SK-N-SH (cell line): ENCODE measurements around the gene NDUFV2.

ENCODE experiments used
- GABPA ChIP-seq: IDR thresholded peaks from 2 replicates; pipeline ENCODE4 v1.4.0; 2012; ENCODE audit warnings: low read depth, mild to moderate bottlenecking
- RFX5 ChIP-seq: IDR thresholded peaks from 2 replicates; pipeline ENCODE4 v1.6.1; 2012; ENCODE audit warnings: mild to moderate bottlenecking, improper control_type of control experiment, low read length
- TF ChIP-seq, protein P1 (sequence below): fragments of 200-600 bp; sonication (generic); IDR thresholded peaks from 2 replicates; pipeline ENCODE4 v1.6.1; 2017; ENCODE audit warnings: antibody characterized with exemption, mild to moderate bottlenecking, moderate library complexity

DNA sequence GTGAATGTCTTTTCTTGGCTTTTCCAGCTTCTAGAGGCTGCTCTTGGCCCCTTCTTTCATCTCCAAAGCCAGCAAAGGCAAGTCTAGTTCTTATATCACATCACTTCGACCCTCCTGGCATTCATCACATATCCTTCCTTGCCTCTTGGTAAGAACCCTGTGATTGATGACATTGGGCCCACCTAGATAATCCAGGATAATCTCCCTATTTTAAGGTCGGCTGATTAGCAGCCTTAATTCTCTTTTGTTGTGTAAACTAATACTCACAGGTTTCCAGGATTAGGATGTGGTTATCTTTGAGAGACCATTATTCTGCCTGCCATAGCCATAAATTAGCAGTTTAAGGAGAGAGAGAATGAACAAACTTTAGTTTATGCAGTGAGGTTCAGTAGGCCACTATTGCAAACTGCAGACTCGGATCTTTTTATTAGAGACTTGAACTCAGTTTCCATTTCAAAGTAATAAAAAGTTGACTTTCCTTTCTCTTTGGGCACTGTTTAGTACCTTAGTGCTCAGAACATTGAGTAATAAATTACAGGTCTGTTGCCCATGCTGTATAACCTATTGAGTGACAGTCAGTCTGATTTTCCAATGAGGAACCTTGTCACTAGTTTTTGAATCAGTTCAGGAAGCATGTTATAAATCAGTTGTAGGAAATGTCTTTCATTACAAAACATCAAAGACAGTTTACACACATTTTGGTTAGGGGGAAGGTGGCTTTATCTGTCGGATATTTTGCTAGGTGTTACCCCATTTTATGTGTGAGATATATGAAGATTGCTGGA lies 4.5 kb downstream of the NDUFV2 start:
- TF ChIP-seq RFX5 = no peak
- TF ChIP-seq, protein P1, sequence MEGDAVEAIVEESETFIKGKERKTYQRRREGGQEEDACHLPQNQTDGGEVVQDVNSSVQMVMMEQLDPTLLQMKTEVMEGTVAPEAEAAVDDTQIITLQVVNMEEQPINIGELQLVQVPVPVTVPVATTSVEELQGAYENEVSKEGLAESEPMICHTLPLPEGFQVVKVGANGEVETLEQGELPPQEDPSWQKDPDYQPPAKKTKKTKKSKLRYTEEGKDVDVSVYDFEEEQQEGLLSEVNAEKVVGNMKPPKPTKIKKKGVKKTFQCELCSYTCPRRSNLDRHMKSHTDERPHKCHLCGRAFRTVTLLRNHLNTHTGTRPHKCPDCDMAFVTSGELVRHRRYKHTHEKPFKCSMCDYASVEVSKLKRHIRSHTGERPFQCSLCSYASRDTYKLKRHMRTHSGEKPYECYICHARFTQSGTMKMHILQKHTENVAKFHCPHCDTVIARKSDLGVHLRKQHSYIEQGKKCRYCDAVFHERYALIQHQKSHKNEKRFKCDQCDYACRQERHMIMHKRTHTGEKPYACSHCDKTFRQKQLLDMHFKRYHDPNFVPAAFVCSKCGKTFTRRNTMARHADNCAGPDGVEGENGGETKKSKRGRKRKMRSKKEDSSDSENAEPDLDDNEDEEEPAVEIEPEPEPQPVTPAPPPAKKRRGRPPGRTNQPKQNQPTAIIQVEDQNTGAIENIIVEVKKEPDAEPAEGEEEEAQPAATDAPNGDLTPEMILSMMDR = no peak
- no peak for TF ChIP-seq GABPA
